Transverse colon (tissue), 4 donors: ENCODE measurements around the gene TULP3.

ENCODE experiments used
- CTCF ChIP-seq, 5 experiments: fragments of 200-600 bp in 3 of 5; fragments of 450-650 bp in 2 of 5; sonication (generic) in 3 of 5; IDR thresholded peaks; 1 replicate in 2 of 5; 2 replicates in 3 of 5; pipeline ENCODE4 v1.5.1; 2016 to 2017; ENCODE audit warnings: antibody characterized with exemption in 5 of 5, inconsistent platforms in 3 of 5, mild to moderate bottlenecking in 2 of 5, moderate library complexity in 1 of 5
- POLR2A ChIP-seq: fragments of 450-650 bp; IDR thresholded peaks from one replicate; pipeline ENCODE4 v1.6.1; 2016; ENCODE audit warnings: antibody characterized with exemption, mild to moderate bottlenecking, moderate library complexity
- POLR2AphosphoS5 ChIP-seq, 3 donors: sonication (generic); formaldehyde crosslinking; IDR thresholded peaks; one replicate each; pipeline ENCODE4 v1.6.1; 2016; ENCODE audit warnings: antibody characterized with exemption in 3 of 3

- TF ChIP-seq CTCF (IDR thresholded peaks at IDR 0.05), result no peak
- no peak for TF ChIP-seq POLR2A
- no peak for TF ChIP-seq POLR2AphosphoS5 (IDR thresholded peaks at IDR 0.05)
These were observed 10.8 kb upstream of the TULP3 start for GRCh38 chr12:2879853-2880252.
